ENCODE results near the gene BAZ1B. TPM values are rescaled to one million over a fixed set of nuclear protein-coding genes. Genes with fewer than 3 reads are reported as not detected.

Gene BAZ1B
- polyA plus RNA-seq, 2 donors = 10.9 to 11.8 TPM

GRCh38 chr7:73454424-73454823, 67.7 kb downstream of the BAZ1B start:
- Histone ChIP-seq H3K4me3 (ENCODE audit: low read depth in 1 of 2, low read length in 2 of 2) (no peak overlapping the region), H3K36me3 (ENCODE audit: control insufficient read depth in 2 of 2, insufficient read depth in 2 of 2, low read length in 1 of 2) (peaks cover 7 to 14% of the 10 kb centered on the region in 2 donors), H3K27me3 (ENCODE audit: control insufficient read depth in 1 of 2, insufficient read depth in 2 of 2, low read length in 2 of 2) (no peaks in the 10 kb centered on the region), H3K9me3 (ENCODE audit: control insufficient read depth in 2 of 2, insufficient read depth in 1 of 2, low read depth in 1 of 2, low read length in 1 of 2) (no peaks in the 10 kb centered on the region), H3K4me1 (ENCODE audit: control insufficient read depth in 2 of 2, insufficient read depth in 2 of 2, low read length in 1 of 2) (no peaks in the 10 kb centered on the region), H3K27ac (ENCODE audit: low read depth in 2 of 2, low read length in 1 of 2) (no peak overlapping the region)
- 80 to 83% methylated on average over 3 of the region's 3 CpGs for WGBS, 2 donors

- no peaks in the 10 kb centered on the region for H3K4me1 ChIP-seq (ENCODE audit: control insufficient read depth in 2 of 2, insufficient read depth in 2 of 2, low read length in 1 of 2)
- H3K4me3 ChIP-seq (ENCODE audit: low read depth in 1 of 2, low read length in 2 of 2) = no peak overlapping the region
- H3K9me3 ChIP-seq (ENCODE audit: control insufficient read depth in 2 of 2, insufficient read depth in 1 of 2, low read depth in 1 of 2, low read length in 1 of 2) = no peaks in the 10 kb centered on the region
- H3K27ac ChIP-seq (ENCODE audit: low read depth in 2 of 2, low read length in 1 of 2) = no peak overlapping the region
- WGBS, 2 donors = 36 to 41% methylated on average over 2 of the region's 2 CpGs
- H3K36me3 ChIP-seq (ENCODE audit: control insufficient read depth in 2 of 2, insufficient read depth in 2 of 2, low read length in 1 of 2) = peaks cover 7 to 15% of the 10 kb centered on the region in 2 donors
- no peaks in the 10 kb centered on the region for H3K27me3 ChIP-seq (ENCODE audit: control insufficient read depth in 1 of 2, insufficient read depth in 2 of 2, low read length in 2 of 2)
Measured at GRCh38 chr7:73452999-73453635, 69.0 kb downstream of the BAZ1B start.

- WGBS, 2 donors = 59 to 61% methylated on average over 5 of the region's 5 CpGs
- peaks cover 7 to 19% of the 10 kb centered on the region in 2 donors for H3K36me3 ChIP-seq (ENCODE audit: control insufficient read depth in 2 of 2, insufficient read depth in 2 of 2, low read length in 1 of 2)
Measured at GRCh38 chr7:73451780-73452398, 70.2 kb downstream of the BAZ1B start.

GRCh38 chr7:73449422-73449821, 72.7 kb downstream of the BAZ1B start:
- 83 to 85% methylated on average over 5 of the region's 5 CpGs for WGBS, 2 donors
- H3K27me3 ChIP-seq (ENCODE audit: control insufficient read depth in 1 of 2, insufficient read depth in 2 of 2, low read length in 2 of 2) = no peaks in the 10 kb centered on the region

More at GRCh38 chr7:73451780-73452398, 70.2 kb downstream of the BAZ1B start:
- Histone ChIP-seq H3K27me3 (ENCODE audit: control insufficient read depth in 1 of 2, insufficient read depth in 2 of 2, low read length in 2 of 2) (no peaks in the 10 kb centered on the region), H3K27ac (ENCODE audit: low read depth in 2 of 2, low read length in 1 of 2) (no peak overlapping the region), H3K4me3 (ENCODE audit: low read depth in 1 of 2, low read length in 2 of 2) (no peak overlapping the region), H3K9me3 (ENCODE audit: control insufficient read depth in 2 of 2, insufficient read depth in 1 of 2, low read depth in 1 of 2, low read length in 1 of 2) (no peaks in the 10 kb centered on the region), H3K4me1 (ENCODE audit: control insufficient read depth in 2 of 2, insufficient read depth in 2 of 2, low read length in 1 of 2) (no peaks in the 10 kb centered on the region)

GRCh38 chr7:73448609-73449008, 73.5 kb downstream of the BAZ1B start:
- Histone ChIP-seq H3K27ac (ENCODE audit: low read depth in 2 of 2, low read length in 1 of 2) (no peak overlapping the region), H3K9me3 (ENCODE audit: control insufficient read depth in 2 of 2, insufficient read depth in 1 of 2, low read depth in 1 of 2, low read length in 1 of 2) (no peaks in the 10 kb centered on the region), H3K36me3 (ENCODE audit: control insufficient read depth in 2 of 2, insufficient read depth in 2 of 2, low read length in 1 of 2) (peaks cover 21 to 36% of the 10 kb centered on the region in 2 donors), H3K27me3 (ENCODE audit: control insufficient read depth in 1 of 2, insufficient read depth in 2 of 2, low read length in 2 of 2) (no peaks in the 10 kb centered on the region), H3K4me1 (ENCODE audit: control insufficient read depth in 2 of 2, insufficient read depth in 2 of 2, low read length in 1 of 2) (no peaks in the 10 kb centered on the region), H3K4me3 (ENCODE audit: low read depth in 1 of 2, low read length in 2 of 2) (no peak overlapping the region)
- WGBS, 2 donors = 83 to 90% methylated on average over 4 of the region's 4 CpGs

More at GRCh38 chr7:73449422-73449821, 72.7 kb downstream of the BAZ1B start:
- Histone ChIP-seq H3K4me3 (ENCODE audit: low read depth in 1 of 2, low read length in 2 of 2) (no peak overlapping the region), H3K36me3 (ENCODE audit: control insufficient read depth in 2 of 2, insufficient read depth in 2 of 2, low read length in 1 of 2) (peaks cover 15 to 28% of the 10 kb centered on the region in 2 donors), H3K9me3 (ENCODE audit: control insufficient read depth in 2 of 2, insufficient read depth in 1 of 2, low read depth in 1 of 2, low read length in 1 of 2) (no peaks in the 10 kb centered on the region), H3K4me1 (ENCODE audit: control insufficient read depth in 2 of 2, insufficient read depth in 2 of 2, low read length in 1 of 2) (no peaks in the 10 kb centered on the region), H3K27ac (ENCODE audit: low read depth in 2 of 2, low read length in 1 of 2) (no peak overlapping the region)

- Histone ChIP-seq H3K9me3 (ENCODE audit: control insufficient read depth in 2 of 2, insufficient read depth in 1 of 2, low read depth in 1 of 2, low read length in 1 of 2) (no peaks in the 10 kb centered on the region), H3K36me3 (ENCODE audit: control insufficient read depth in 2 of 2, insufficient read depth in 2 of 2, low read length in 1 of 2) (peaks cover 22 to 47% of the 10 kb centered on the region in 2 donors), H3K4me3 (ENCODE audit: low read depth in 1 of 2, low read length in 2 of 2) (no peak overlapping the region), H3K27ac (ENCODE audit: low read depth in 2 of 2, low read length in 1 of 2) (no peak overlapping the region), H3K27me3 (ENCODE audit: control insufficient read depth in 1 of 2, insufficient read depth in 2 of 2, low read length in 2 of 2) (no peaks in the 10 kb centered on the region), H3K4me1 (ENCODE audit: control insufficient read depth in 2 of 2, insufficient read depth in 2 of 2, low read length in 1 of 2) (no peaks in the 10 kb centered on the region)
- WGBS, 2 donors = 89 to 93% methylated on average over 5 of the region's 5 CpGs
Measured at GRCh38 chr7:73447121-73447733, 74.9 kb downstream of the BAZ1B start.

- Histone ChIP-seq H3K9me3 (ENCODE audit: control insufficient read depth in 2 of 2, insufficient read depth in 1 of 2, low read depth in 1 of 2, low read length in 1 of 2) (no peaks in the 10 kb centered on the region), H3K4me1 (ENCODE audit: control insufficient read depth in 2 of 2, insufficient read depth in 2 of 2, low read length in 1 of 2) (no peaks in the 10 kb centered on the region), H3K36me3 (ENCODE audit: control insufficient read depth in 2 of 2, insufficient read depth in 2 of 2, low read length in 1 of 2) (peaks cover 26 to 51% of the 10 kb centered on the region in 2 donors), H3K27ac (ENCODE audit: low read depth in 2 of 2, low read length in 1 of 2) (no peak overlapping the region), H3K4me3 (ENCODE audit: low read depth in 1 of 2, low read length in 2 of 2) (no peak overlapping the region), H3K27me3 (ENCODE audit: control insufficient read depth in 1 of 2, insufficient read depth in 2 of 2, low read length in 2 of 2) (no peaks in the 10 kb centered on the region)
- 65 to 75% methylated on average over 4 of the region's 4 CpGs for WGBS, 2 donors
Measured at GRCh38 chr7:73446682-73447081, 75.4 kb downstream of the BAZ1B start.

- 90 to 91% methylated on average over 12 of the region's 12 CpGs for WGBS, 2 donors
- no peaks in the 10 kb centered on the region for H3K27me3 ChIP-seq (ENCODE audit: control insufficient read depth in 1 of 2, insufficient read depth in 2 of 2, low read length in 2 of 2)
- H3K27ac ChIP-seq (ENCODE audit: low read depth in 2 of 2, low read length in 1 of 2) = no peak overlapping the region
- H3K36me3 ChIP-seq (ENCODE audit: control insufficient read depth in 2 of 2, insufficient read depth in 2 of 2, low read length in 1 of 2) = peaks cover 26 to 55% of the 10 kb centered on the region in 2 donors
- no peaks in the 10 kb centered on the region for H3K9me3 ChIP-seq (ENCODE audit: control insufficient read depth in 2 of 2, insufficient read depth in 1 of 2, low read depth in 1 of 2, low read length in 1 of 2)
- H3K4me3 ChIP-seq (ENCODE audit: low read depth in 1 of 2, low read length in 2 of 2) = no peak overlapping the region
- H3K4me1 ChIP-seq (ENCODE audit: control insufficient read depth in 2 of 2, insufficient read depth in 2 of 2, low read length in 1 of 2) = peaks cover 0 to 4% of the 10 kb centered on the region in 2 donors
Measured at GRCh38 chr7:73443548-73444255, 78.4 kb downstream of the BAZ1B start.

- Histone ChIP-seq H3K27me3 (ENCODE audit: control insufficient read depth in 1 of 2, insufficient read depth in 2 of 2, low read length in 2 of 2) (no peaks in the 10 kb centered on the region), H3K4me1 (ENCODE audit: control insufficient read depth in 2 of 2, insufficient read depth in 2 of 2, low read length in 1 of 2) (peaks cover 0 to 4% of the 10 kb centered on the region in 2 donors), H3K4me3 (ENCODE audit: low read depth in 1 of 2, low read length in 2 of 2) (no peak overlapping the region), H3K27ac (ENCODE audit: low read depth in 2 of 2, low read length in 1 of 2) (no peak overlapping the region), H3K9me3 (ENCODE audit: control insufficient read depth in 2 of 2, insufficient read depth in 1 of 2, low read depth in 1 of 2, low read length in 1 of 2) (no peaks in the 10 kb centered on the region), H3K36me3 (ENCODE audit: control insufficient read depth in 2 of 2, insufficient read depth in 2 of 2, low read length in 1 of 2) (peaks cover 26 to 55% of the 10 kb centered on the region in 2 donors)
- WGBS, 2 donors = 88 to 93% methylated on average over 11 of the region's 11 CpGs
Measured at GRCh38 chr7:73442903-73443500, 79.1 kb downstream of the BAZ1B start.

Measured in esophagus (tissue), 2 donors.